ENCODE data around the gene EFHC2. TPM values are rescaled to one million over a fixed set of nuclear protein-coding genes. Genes with fewer than 3 reads are reported as not detected.

Gene EFHC2
- total RNA-seq, 1 experiment from 2014 or later, result 1.1 TPM

- H3K4ac ChIP-seq (ENCODE audit: low read depth, low read length), result no peak overlapping the region
- no peak overlapping the region for H3K27ac Mint-ChIP-seq
- H3K79me1 ChIP-seq (ENCODE audit: insufficient read depth, low read depth, low read length, poor library complexity, severe bottlenecking), result no peaks in the 10 kb centered on the region
- no peak for DNase-seq
- no peaks in the 10 kb centered on the region for H4K20me1 ChIP-seq (ENCODE audit: control insufficient read depth, insufficient read depth, insufficient read length)
- H4K8ac ChIP-seq (replicated peaks; ENCODE audit: insufficient read length, low read depth, low read length), result no peak overlapping the region
- no peak overlapping the region for H2BK15ac ChIP-seq (ENCODE audit: low read depth, low read length)
- no peak overlapping the region for H3K9ac ChIP-seq (ENCODE audit: extremely low read depth, insufficient read length, low read length)
- H3K4me2 ChIP-seq (ENCODE audit: insufficient read depth, insufficient read length, low read length), result no peak overlapping the region
- H4K5ac ChIP-seq (ENCODE audit: insufficient read length, low read depth, low read length), result no peak overlapping the region
- H3K9me3 Mint-ChIP-seq, result peaks cover 64 to 67% of the 10 kb centered on the region in 2 experiments
- no peaks in the 10 kb centered on the region for H3K27me3 ChIP-seq (ENCODE audit: insufficient read depth, low read length)
- H3K4me3 Mint-ChIP-seq, result no peak overlapping the region
- no CpG with 5 or more reads among the region's 2 CpGs for WGBS (ENCODE audit: extremely low coverage, insufficient read length, low lambda C conversion rate)
- H3K4me1 Mint-ChIP-seq, result peaks cover 4 to 6% of the 10 kb centered on the region in 2 experiments; a peak in 3 of 4 replicates
- H3T11ph ChIP-seq (ENCODE audit: low read length), result no peak overlapping the region
- no peak overlapping the region for H3K18ac ChIP-seq (ENCODE audit: insufficient read length, low read depth, low read length)
- H2BK20ac ChIP-seq (ENCODE audit: low read depth, low read length, poor library complexity, severe bottlenecking), result no peak overlapping the region
- no peaks in the 10 kb centered on the region; a peak in 1 of 7 replicates for H3K36me3 Mint-ChIP-seq (ENCODE audit: insufficient read depth in 1 of 3, low read depth in 3 of 3)
- H3K4me1 ChIP-seq (ENCODE audit: insufficient read depth, low read length), result no peaks in the 10 kb centered on the region
- H3K14ac ChIP-seq (ENCODE audit: insufficient read depth, low read length), result no peak overlapping the region
- no peak overlapping the region for H2BK120ac ChIP-seq (ENCODE audit: low read depth, low read length, poor library complexity, severe bottlenecking)
- H2AFZ ChIP-seq (ENCODE audit: low read length), result no peak overlapping the region
- no peak overlapping the region for H4K91ac ChIP-seq (ENCODE audit: insufficient read length, low read depth, low read length)
- H2BK12ac ChIP-seq (ENCODE audit: insufficient read length, low read depth, low read length), result no peak overlapping the region
- H3K9me3 ChIP-seq (ENCODE audit: control insufficient read depth, low read depth, low read length), result peaks cover 51% of the 10 kb centered on the region
- no peak overlapping the region for H2BK5ac ChIP-seq (ENCODE audit: insufficient read length, low read length)
- H3K27me3 Mint-ChIP-seq (ENCODE audit: low read depth), result no peaks in the 10 kb centered on the region; the same call in 1 of the 2 replicates
- no peaks in the 10 kb centered on the region for H3K79me2 ChIP-seq (ENCODE audit: insufficient read depth, low read length)
- H3K23me2 ChIP-seq (ENCODE audit: insufficient read length, low read depth, low read length, poor library complexity, severe bottlenecking), result peaks cover 2% of the 10 kb centered on the region
- no peak overlapping the region for H3K23ac ChIP-seq (ENCODE audit: insufficient read length, low read depth, low read length)
- no peak overlapping the region for H3K27ac ChIP-seq (ENCODE audit: insufficient read length, low read depth, low read length)
- H2AK5ac ChIP-seq (ENCODE audit: insufficient read length, low read length), result no peak overlapping the region
- no peak for TF ChIP-seq CTCF (conservative IDR thresholded peaks at IDR 0.05)
- H3K56ac ChIP-seq (ENCODE audit: insufficient read length, low read depth, low read length), result no peak overlapping the region
Observed at GRCh38 chrX:44223150-44223549, 120.3 kb downstream of the EFHC2 start.
